Measurements from ENCODE around the gene NUP107. TPM values are rescaled to one million over a fixed set of nuclear protein-coding genes. Genes with fewer than 3 reads are reported as not detected.
"Not testable (repeated sequence)": the region's sequence is repeated elsewhere in the genome, so short reads cannot be mapped to it uniquely, and the experiment has no call there.

The NUP107 gene
- 66.3 TPM for total RNA-seq (ENCODE audit: unreplicated experiment)
- long read RNA-seq, full-length matches to known transcripts = 12 of 29 reads
- long read RNA-seq, partial matches to known transcripts = 9 of 29 reads
- long read RNA-seq, other reads (novel, unspliced or antisense) = 8 of 29 reads

DNA sequence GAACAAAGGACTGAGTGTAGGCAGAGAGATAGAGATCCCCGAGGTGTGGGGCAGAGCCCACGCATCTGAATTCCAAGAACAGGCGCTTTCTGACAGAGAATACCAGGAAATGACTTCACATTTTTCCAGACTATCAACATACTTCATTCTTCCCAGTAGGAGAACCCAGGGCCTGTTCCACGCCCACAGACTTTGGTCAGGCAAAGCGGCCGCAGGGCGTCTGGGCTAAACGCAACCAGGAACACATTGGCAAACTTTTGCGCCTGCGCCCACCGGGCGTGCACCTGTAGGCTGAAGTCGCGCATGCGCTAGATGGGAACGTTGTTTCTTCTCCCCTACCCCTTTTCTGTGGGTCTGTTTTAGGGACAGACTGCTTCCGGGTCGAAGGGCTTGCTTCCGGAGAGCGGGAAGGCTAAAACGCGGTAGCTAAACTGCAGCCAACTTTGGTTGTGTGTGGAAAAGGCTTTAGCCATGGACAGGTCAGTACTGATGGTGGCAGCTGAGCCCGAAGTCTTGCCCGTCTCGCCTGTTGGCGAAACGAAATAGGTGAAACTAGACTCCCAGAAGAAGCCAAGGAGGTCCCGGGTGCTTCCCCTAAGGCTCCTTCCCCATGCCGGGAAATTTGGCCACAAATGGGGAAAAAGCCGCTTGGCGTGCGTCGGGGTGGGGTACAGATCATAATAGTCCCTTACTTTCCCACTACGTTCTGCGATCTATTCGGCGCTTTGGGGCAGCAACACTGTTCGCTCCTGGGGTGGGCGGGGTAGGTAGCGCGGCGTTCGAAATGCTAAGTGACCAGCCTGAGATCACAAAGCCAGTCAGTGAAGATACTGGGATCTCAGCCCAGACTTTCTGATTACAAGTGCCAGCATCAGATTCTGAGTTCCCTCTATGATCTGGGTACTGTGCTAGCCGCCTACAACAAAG is at the start of gene NUP107:
NUP107 (plus strand) TSS at position 384 of the 927 bp plus-strand sequence; CDS start at position 472, 88 bp downstream.
- peak; percentile 97 for DNase-seq (ENCODE audit: low spot score)
- Mint-ChIP-seq H3K9me3 (ENCODE audit: unreplicated experiment) (no peaks in the 10 kb centered on the region), H3K4me3 (ENCODE audit: unreplicated experiment) (peak within 1 kb of the TSS; percentile 97), H3K4me1 (ENCODE audit: unreplicated experiment) (peaks cover 26% of the 10 kb centered on the region), H3K27me3 (ENCODE audit: unreplicated experiment) (peaks cover 2% of the 10 kb centered on the region), H3K27ac (ENCODE audit: unreplicated experiment) (peak within 1 kb of the TSS; percentile 95), H3K36me3 (ENCODE audit: low read depth, unreplicated experiment) (peaks cover 11% of the 10 kb centered on the region)
- no peak for TF ChIP-seq CTCF (IDR thresholded peaks at IDR 0.05; ENCODE audit: unreplicated experiment)

GRCh38 chr12:68637439-68637838 is 49.3 kb upstream of the NUP107 start:
- peaks cover 17% of the 10 kb centered on the region for H3K4me1 Mint-ChIP-seq (ENCODE audit: unreplicated experiment)
- H3K27me3 Mint-ChIP-seq (ENCODE audit: unreplicated experiment); H3K9me3 Mint-ChIP-seq (ENCODE audit: unreplicated experiment); H3K4me3 Mint-ChIP-seq (ENCODE audit: unreplicated experiment); H3K27ac Mint-ChIP-seq (ENCODE audit: unreplicated experiment); DNase-seq (ENCODE audit: low spot score); H3K36me3 Mint-ChIP-seq (ENCODE audit: low read depth, unreplicated experiment): not testable (repeated sequence)

GRCh38 chr12:68638171-68638570 is 48.6 kb upstream of the NUP107 start:
- peaks cover 17% of the 10 kb centered on the region for H3K4me1 Mint-ChIP-seq (ENCODE audit: unreplicated experiment)

GRCh38 chr12:68638721-68639395 is 47.9 kb upstream of the NUP107 start:
- Mint-ChIP-seq H3K4me1 (ENCODE audit: unreplicated experiment) (peaks cover 15% of the 10 kb centered on the region), H3K27ac (ENCODE audit: unreplicated experiment) (no peak overlapping the region), H3K4me3 (ENCODE audit: unreplicated experiment) (no peak overlapping the region), H3K36me3 (ENCODE audit: low read depth, unreplicated experiment) (no peaks in the 10 kb centered on the region), H3K9me3 (ENCODE audit: unreplicated experiment) (no peaks in the 10 kb centered on the region), H3K27me3 (ENCODE audit: unreplicated experiment) (peaks cover 1% of the 10 kb centered on the region)
- no peak for TF ChIP-seq CTCF (IDR thresholded peaks at IDR 0.05; ENCODE audit: unreplicated experiment)
- DNase-seq (ENCODE audit: low spot score) = no peak

More at GRCh38 chr12:68638171-68638570, 48.6 kb upstream of the NUP107 start:
- no peaks in the 10 kb centered on the region for H3K36me3 Mint-ChIP-seq (ENCODE audit: low read depth, unreplicated experiment)
- H3K4me3 Mint-ChIP-seq (ENCODE audit: unreplicated experiment) = no peak overlapping the region
- no peak for DNase-seq (ENCODE audit: low spot score)
- TF ChIP-seq CTCF (IDR thresholded peaks at IDR 0.05; ENCODE audit: unreplicated experiment) = no peak
- H3K27me3 Mint-ChIP-seq (ENCODE audit: unreplicated experiment) = peaks cover 1% of the 10 kb centered on the region
- no peaks in the 10 kb centered on the region for H3K9me3 Mint-ChIP-seq (ENCODE audit: unreplicated experiment)
- H3K27ac Mint-ChIP-seq (ENCODE audit: unreplicated experiment) = peak overlapping the region; percentile 34

GRCh38 chr12:68639396-68639767 is 47.4 kb upstream of the NUP107 start:
- TF ChIP-seq CTCF (IDR thresholded peaks at IDR 0.05; ENCODE audit: unreplicated experiment) = no peak
- H3K9me3 Mint-ChIP-seq (ENCODE audit: unreplicated experiment) = no peaks in the 10 kb centered on the region
- no peak overlapping the region for H3K27ac Mint-ChIP-seq (ENCODE audit: unreplicated experiment)
- H3K27me3 Mint-ChIP-seq (ENCODE audit: unreplicated experiment) = peaks cover 1% of the 10 kb centered on the region
- no peaks in the 10 kb centered on the region for H3K36me3 Mint-ChIP-seq (ENCODE audit: low read depth, unreplicated experiment)
- H3K4me3 Mint-ChIP-seq (ENCODE audit: unreplicated experiment) = no peak overlapping the region
- DNase-seq (ENCODE audit: low spot score) = no peak
- peaks cover 15% of the 10 kb centered on the region for H3K4me1 Mint-ChIP-seq (ENCODE audit: unreplicated experiment)
